ENCODE results near the gene SLC1A2.

- TF ChIP-seq CTCF (IDR thresholded peaks at IDR 0.05; ENCODE audit: insufficient read depth, low read depth, low read length) (no peak), EZH2 (IDR thresholded peaks at IDR 0.05; ENCODE audit: insufficient read depth, low read length) (no peak)
Observed at GRCh38 chr11:35316161-35316560, 103.2 kb downstream of the SLC1A2 start.
